Right lobe of liver (tissue), 6 donors: ENCODE results near the gene BMPER. TPM values are rescaled to one million over a fixed set of nuclear protein-coding genes. Genes with fewer than 3 reads are reported as not detected.

Experiments used
- ATAC-seq, 4 donors: fragments of 200-7000 bp; cut with Tn5 transposase; one replicate each; pipeline ENCODE4 v1.9.1; 2020; ENCODE audit warnings: mild to moderate bottlenecking in 4 of 4, moderate library complexity in 4 of 4
- DNase-seq, 3 donors: peaks; one replicate each; pipeline ENCODE4 v3.0.0-alpha.2; 2020
- H3K27ac ChIP-seq, 3 donors: fragments of 200-600 bp; one replicate each; pipeline ENCODE4 v1.8.0; 2022
- H3K27me3 ChIP-seq, 2 donors: fragments of 200-600 bp; one replicate each; pipeline ENCODE4 v1.8.0; 2022
- H3K36me3 ChIP-seq, 4 donors: fragments of 200-600 bp; sonication (generic) in 1 of 4; one replicate each; pipeline versions ENCODE4 v1.5.1 to v1.8.0; 2017 to 2022; ENCODE audit warnings: control low read depth in 1 of 4
- H3K4me1 ChIP-seq, 4 donors: fragments of 200-600 bp; sonication (generic) in 1 of 4; one replicate each; pipeline versions ENCODE4 v1.5.1 to v1.8.0; 2017 to 2022; ENCODE audit warnings: control low read depth in 1 of 4
- H3K4me3 ChIP-seq, 3 donors: fragments of 200-600 bp; one replicate each; pipeline ENCODE4 v1.8.0; 2022
- H3K9me3 ChIP-seq, 4 donors: fragments of 200-600 bp; sonication (generic) in 1 of 4; one replicate each; pipeline versions ENCODE4 v1.5.1 to v1.8.0; 2017 to 2022; ENCODE audit warnings: control low read depth in 1 of 4
- POLR2A ChIP-seq: fragments of 450-650 bp; IDR thresholded peaks from one replicate; pipeline ENCODE4 v1.6.1; 2017; ENCODE audit warnings: antibody characterized with exemption, mild to moderate bottlenecking
- WGBS: methylation state at CpG from one replicate; pipeline ENCODE4 v1.1.6; 2018; ENCODE audit warnings: low coverage, low lambda C conversion rate; ENCODE audit not compliant: insufficient coverage; ENCODE audit errors: missing lambda C conversion rate; 5-methylcytosine and 5-hydroxymethylcytosine counted together
- intact Hi-C, 2 donors: fragments of 100-400 bp; cut with DNase I; formaldehyde crosslinking; loops; one replicate each; pipeline versions ENCODE4 v1.11.2 to v1.14.1; 2022
- total RNA-seq, 6 experiments: library from RNA; depleted of rRNA in 2 of 6; stranded (reverse); fragments of >200 nt in 2 of 6; fragmentation: NEBNext Ultra II Directional in 3 of 6; extraction: Animal tissue kit (Norgen Biotek cat#: 25700) in 3 of 6; gene quantifications; one replicate each; pipeline versions ENCODE4 v1.1.0 to v1.2.4, GENCODE V29; 2016 to 2023
- TF ChIP-seq, protein P1 (sequence below), 4 donors: fragments of 200-600 bp in 3 of 4; fragments of 450-650 bp in 1 of 4; IDR thresholded peaks; one replicate each; pipeline versions ENCODE4 v1.5.1 to v1.8.0; 2016 to 2022; ENCODE audit warnings: antibody characterized with exemption in 4 of 4, mild to moderate bottlenecking in 2 of 4
- donor health status: DM: no; HTN: yes; CAD: no.
- donor health status: DM: no; HTN: no; CAD: no.
- donor health status: DM: no; HTN: no; CAD: no.
- donor health status: DM: no; HTN: yes; CAD: no.
- donor health status: DM: no; HTN: yes; CAD: no.

BMPER gene
- total RNA-seq, 6 experiments from 2014 or later, result 5.8 to 17.1 (median 10.4) TPM

DNA sequence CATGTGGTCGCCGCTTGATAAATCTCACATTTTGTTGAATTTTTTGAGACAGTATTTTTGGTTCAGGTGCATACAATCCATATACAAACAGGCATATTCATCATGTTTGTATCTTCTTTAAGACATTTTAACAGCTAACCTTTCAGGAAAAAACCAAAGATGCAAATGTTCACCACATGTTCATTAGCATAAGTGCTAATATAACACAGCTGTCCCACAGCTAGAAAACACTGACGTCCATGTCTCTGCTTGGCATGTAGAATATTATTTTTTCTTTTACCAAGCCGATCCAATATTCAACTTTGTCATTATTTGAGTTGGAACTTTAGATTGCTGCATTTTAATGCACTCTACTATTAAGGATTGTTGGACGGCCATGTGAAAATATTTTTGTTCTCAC lies 31.2 kb downstream of the BMPER start:
- no peaks in the 10 kb centered on the region for H3K36me3 ChIP-seq
- intact Hi-C loops, result no loop called here
- no peak overlapping the region for H3K4me3 ChIP-seq
- TF ChIP-seq, protein P1, sequence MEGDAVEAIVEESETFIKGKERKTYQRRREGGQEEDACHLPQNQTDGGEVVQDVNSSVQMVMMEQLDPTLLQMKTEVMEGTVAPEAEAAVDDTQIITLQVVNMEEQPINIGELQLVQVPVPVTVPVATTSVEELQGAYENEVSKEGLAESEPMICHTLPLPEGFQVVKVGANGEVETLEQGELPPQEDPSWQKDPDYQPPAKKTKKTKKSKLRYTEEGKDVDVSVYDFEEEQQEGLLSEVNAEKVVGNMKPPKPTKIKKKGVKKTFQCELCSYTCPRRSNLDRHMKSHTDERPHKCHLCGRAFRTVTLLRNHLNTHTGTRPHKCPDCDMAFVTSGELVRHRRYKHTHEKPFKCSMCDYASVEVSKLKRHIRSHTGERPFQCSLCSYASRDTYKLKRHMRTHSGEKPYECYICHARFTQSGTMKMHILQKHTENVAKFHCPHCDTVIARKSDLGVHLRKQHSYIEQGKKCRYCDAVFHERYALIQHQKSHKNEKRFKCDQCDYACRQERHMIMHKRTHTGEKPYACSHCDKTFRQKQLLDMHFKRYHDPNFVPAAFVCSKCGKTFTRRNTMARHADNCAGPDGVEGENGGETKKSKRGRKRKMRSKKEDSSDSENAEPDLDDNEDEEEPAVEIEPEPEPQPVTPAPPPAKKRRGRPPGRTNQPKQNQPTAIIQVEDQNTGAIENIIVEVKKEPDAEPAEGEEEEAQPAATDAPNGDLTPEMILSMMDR (IDR thresholded peaks at IDR 0.05), result no peak
- no peak for TF ChIP-seq POLR2A
- no peak overlapping the region for H3K27ac ChIP-seq
- H3K9me3 ChIP-seq, result no peaks in the 10 kb centered on the region
- H3K4me1 ChIP-seq, result no peaks in the 10 kb centered on the region
- H3K27me3 ChIP-seq, result no peaks in the 10 kb centered on the region
- ATAC-seq, result no peak
- no peak for DNase-seq
- WGBS, result 61% methylated on average over 5 of the region's 5 CpGs

DNA sequence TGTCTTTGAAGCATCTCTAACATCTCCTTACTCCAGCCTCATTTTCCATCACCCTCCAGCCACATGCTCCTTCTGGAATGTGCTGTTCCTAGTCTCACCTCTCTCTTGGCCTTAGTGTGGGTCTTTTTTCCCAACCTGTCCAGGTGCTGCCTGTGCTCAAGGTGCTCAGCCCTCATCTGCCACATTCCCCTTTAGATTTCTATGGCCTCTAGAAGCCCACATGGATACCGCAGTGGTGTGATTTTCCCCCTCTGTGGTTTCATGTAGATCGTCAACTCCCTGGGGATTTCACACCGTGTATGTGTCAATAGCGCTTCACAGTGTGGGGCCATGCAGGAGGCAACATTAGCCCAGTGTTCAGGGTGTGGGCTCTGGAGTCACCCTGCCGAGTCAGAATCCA lies 32.5 kb downstream of the BMPER start:
- Histone ChIP-seq H3K4me1 (no peaks in the 10 kb centered on the region), H3K27me3 (no peaks in the 10 kb centered on the region), H3K36me3 (no peaks in the 10 kb centered on the region), H3K27ac (no peak overlapping the region), H3K9me3 (no peaks in the 10 kb centered on the region), H3K4me3 (no peak overlapping the region)
- DNase-seq (no peak), ATAC-seq (no peak)
- intact Hi-C loops, result no loop called here
- TF ChIP-seq POLR2A, result no peak
- TF ChIP-seq, protein P1 (IDR thresholded peaks at IDR 0.05), result no peak
- 80% methylated on average over 3 of the region's 5 CpGs for WGBS

DNA sequence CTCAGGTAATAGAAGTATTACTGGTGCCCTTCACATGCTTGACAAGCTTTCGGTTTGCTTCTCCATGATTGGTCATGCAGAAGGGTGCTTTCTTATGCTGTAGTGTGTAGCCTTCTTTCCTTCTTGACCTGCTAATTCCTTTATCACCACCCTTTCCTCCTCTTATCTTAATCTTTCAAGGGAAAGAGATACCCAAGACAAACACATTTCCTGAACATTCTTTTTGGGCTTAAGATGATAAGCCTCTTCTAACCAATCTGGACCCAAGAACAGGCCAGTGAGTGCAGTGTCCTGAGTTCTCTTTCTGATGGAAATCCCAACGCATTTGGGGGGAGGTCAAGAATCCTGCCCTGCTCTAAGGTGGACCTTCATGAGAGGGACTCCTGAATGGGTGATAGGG lies 33.8 kb downstream of the BMPER start:
- 51% methylated on average over 2 of the region's 2 CpGs for WGBS
- no peaks in the 10 kb centered on the region for H3K27me3 ChIP-seq
- no peaks in the 10 kb centered on the region for H3K9me3 ChIP-seq
- DNase-seq (no peak), ATAC-seq (no peak)
- no peaks in the 10 kb centered on the region for H3K4me1 ChIP-seq
- H3K27ac ChIP-seq, result no peak overlapping the region
- no peak overlapping the region for H3K4me3 ChIP-seq
- intact Hi-C loops, result no loop called here
- H3K36me3 ChIP-seq, result no peaks in the 10 kb centered on the region
- TF ChIP-seq, protein P1 (IDR thresholded peaks at IDR 0.05), result no peak
- no peak for TF ChIP-seq POLR2A

DNA sequence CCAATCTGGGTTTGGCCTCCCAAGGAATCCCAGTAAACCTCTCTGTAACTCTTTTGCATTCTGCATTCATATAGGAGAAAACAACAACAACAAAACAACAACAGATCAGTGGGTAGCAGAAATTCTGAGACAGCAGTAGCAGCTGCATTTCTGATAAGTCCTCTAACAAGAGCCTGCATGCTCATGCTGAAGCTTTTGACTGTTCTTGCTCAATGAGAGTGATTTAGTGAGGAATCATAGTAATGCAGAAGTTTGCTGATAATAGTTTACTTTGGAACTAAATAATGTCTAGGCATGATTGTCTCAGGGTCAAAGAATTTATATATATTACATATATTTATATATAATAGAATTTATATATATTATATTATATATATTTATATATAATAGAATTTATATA lies 35.2 kb downstream of the BMPER start:
- intact Hi-C loops, result no loop called here
- no peaks in the 10 kb centered on the region for H3K9me3 ChIP-seq
- H3K4me1 ChIP-seq, result no peaks in the 10 kb centered on the region
- H3K36me3 ChIP-seq, result no peaks in the 10 kb centered on the region
- TF ChIP-seq, protein P1 (IDR thresholded peaks at IDR 0.05), result no peak
- TF ChIP-seq POLR2A, result no peak
- no peak overlapping the region for H3K4me3 ChIP-seq
- no peaks in the 10 kb centered on the region for H3K27me3 ChIP-seq
- no peak overlapping the region for H3K27ac ChIP-seq
- no peak for ATAC-seq
- DNase-seq, result no peak

DNA sequence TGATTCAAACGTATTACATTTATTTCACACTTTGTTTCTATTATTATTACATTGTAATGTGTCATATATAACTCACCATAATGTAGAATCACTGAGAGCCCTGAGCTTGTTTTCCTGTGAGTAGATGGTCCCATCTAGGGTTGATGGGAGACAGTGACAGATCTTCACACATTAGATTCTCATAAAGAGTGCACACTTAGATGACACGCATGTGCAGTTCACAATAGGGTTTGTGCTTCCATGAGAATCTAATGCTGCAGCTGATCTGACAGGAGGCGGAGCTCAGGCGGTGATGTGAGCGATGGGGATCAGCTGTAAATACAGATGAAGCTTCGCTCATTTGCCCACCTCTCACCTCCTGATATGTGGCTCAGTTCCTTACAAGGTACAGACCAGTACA lies 36.1 kb downstream of the BMPER start:
- Histone ChIP-seq H3K4me1 (no peaks in the 10 kb centered on the region), H3K4me3 (no peak overlapping the region), H3K27ac (no peak overlapping the region), H3K27me3 (no peaks in the 10 kb centered on the region), H3K9me3 (no peaks in the 10 kb centered on the region), H3K36me3 (no peaks in the 10 kb centered on the region)
- ATAC-seq, result no peak
- intact Hi-C loops, result no loop called here
- DNase-seq, result no peak
- TF ChIP-seq, protein P1 (IDR thresholded peaks at IDR 0.05), result no peak
- TF ChIP-seq POLR2A, result no peak
- 90% methylated on average over 6 of the region's 6 CpGs for WGBS
